Sigmoid colon (tissue), 7 donors: Measurements from ENCODE around the gene KCNAB3. TPM values are rescaled to one million over a fixed set of nuclear protein-coding genes. Genes with fewer than 3 reads are reported as not detected.

Experiments used
- DNase-seq: peaks from one replicate; pipeline ENCODE4 v3.0.0-alpha.2; 2019
- H3K27ac ChIP-seq, 4 donors: fragments of 200-600 bp; sonication (generic); one replicate each; pipeline ENCODE4 v1.5.1; 2016 to 2019; ENCODE audit warnings: mild to moderate bottlenecking in 1 of 4
- H3K27me3 ChIP-seq, 3 donors: fragments of 200-600 bp; sonication (generic); one replicate each; pipeline ENCODE4 v1.5.1; 2019; ENCODE audit warnings: mild to moderate bottlenecking in 1 of 3
- H3K36me3 ChIP-seq, 4 donors: fragments of 200-600 bp; sonication (generic); one replicate each; pipeline ENCODE4 v1.5.1; 2016 to 2019
- H3K4me1 ChIP-seq, 4 donors: fragments of 200-600 bp; sonication (generic); one replicate each; pipeline ENCODE4 v1.5.1; 2017 to 2019
- H3K4me3 ChIP-seq, 4 donors: fragments of 200-600 bp; sonication (generic); one replicate each; pipeline ENCODE4 v1.5.1; 2017 to 2019; ENCODE audit warnings: mild to moderate bottlenecking in 2 of 4, moderate library complexity in 1 of 4
- H3K9me3 ChIP-seq, 4 donors: fragments of 200-600 bp in 3 of 4; sonication (generic) in 3 of 4; one replicate each; pipeline versions ENCODE4 v1.5.1 to v1.6.1; 2013 to 2019
- EP300 ChIP-seq, 4 donors: sonication (generic); formaldehyde crosslinking; IDR thresholded peaks; one replicate each; pipeline ENCODE4 v1.6.1; 2017; ENCODE audit warnings: antibody characterized with exemption in 4 of 4
- POLR2A ChIP-seq, 2 donors: fragments of 450-650 bp; IDR thresholded peaks; one replicate each; pipeline ENCODE4 v1.6.1; 2016; ENCODE audit warnings: antibody characterized with exemption in 2 of 2, mild to moderate bottlenecking in 2 of 2, moderate library complexity in 2 of 2
- POLR2AphosphoS5 ChIP-seq, 4 donors: sonication (generic); formaldehyde crosslinking; IDR thresholded peaks; one replicate each; pipeline ENCODE4 v1.6.1; 2017; ENCODE audit warnings: antibody characterized with exemption in 4 of 4
- WGBS, 2 donors: extraction: QIAGEN DNeasy Blood & Tissue Kit; methylation state at CpG; one replicate each; pipeline ENCODE4 v1.1.7; 2013; 5-methylcytosine and 5-hydroxymethylcytosine counted together
- intact Hi-C: fragments of 100-400 bp; cut with DNase I; formaldehyde crosslinking; loops from one replicate; pipeline ENCODE4 v1.15.1; 2023
- polyA plus RNA-seq, 3 donors: library from polyadenylated mRNA; stranded (reverse); fragments of 200-250 nt; gene quantifications; one replicate each; pipeline ENCODE4 v1.2.3, GENCODE V29; 2013
- total RNA-seq, 4 donors: library from RNA; depleted of rRNA; stranded (reverse); fragments of >200 nt; gene quantifications; one replicate each; pipeline ENCODE4 v1.1.0, GENCODE V29; 2016
- TF ChIP-seq, protein P1 (sequence below), 4 experiments: fragments of 450-650 bp in 3 of 4; fragments of 200-600 bp in 1 of 4; IDR thresholded peaks; one replicate each; pipeline ENCODE4 v1.5.1; 2016 to 2019; ENCODE audit warnings: antibody characterized with exemption in 4 of 4, mild to moderate bottlenecking in 3 of 4, moderate library complexity in 2 of 4
- donor health status: healthy with polysubstance abuse.
- donor health status: Bipolar disorder and iron deficiency.
- donor health status: healthy.

KCNAB3 gene
- total RNA-seq (1 to 10 TPM in 1 of 4 donors, under 1 TPM in 2, not detected in 1; 0.54 to 2.1 (median 0.66) TPM), polyA plus RNA-seq (1 to 10 TPM in 1 of 3 donors, under 1 TPM in 2; 0.60 to 5.5 (median 0.69) TPM)

DNA sequence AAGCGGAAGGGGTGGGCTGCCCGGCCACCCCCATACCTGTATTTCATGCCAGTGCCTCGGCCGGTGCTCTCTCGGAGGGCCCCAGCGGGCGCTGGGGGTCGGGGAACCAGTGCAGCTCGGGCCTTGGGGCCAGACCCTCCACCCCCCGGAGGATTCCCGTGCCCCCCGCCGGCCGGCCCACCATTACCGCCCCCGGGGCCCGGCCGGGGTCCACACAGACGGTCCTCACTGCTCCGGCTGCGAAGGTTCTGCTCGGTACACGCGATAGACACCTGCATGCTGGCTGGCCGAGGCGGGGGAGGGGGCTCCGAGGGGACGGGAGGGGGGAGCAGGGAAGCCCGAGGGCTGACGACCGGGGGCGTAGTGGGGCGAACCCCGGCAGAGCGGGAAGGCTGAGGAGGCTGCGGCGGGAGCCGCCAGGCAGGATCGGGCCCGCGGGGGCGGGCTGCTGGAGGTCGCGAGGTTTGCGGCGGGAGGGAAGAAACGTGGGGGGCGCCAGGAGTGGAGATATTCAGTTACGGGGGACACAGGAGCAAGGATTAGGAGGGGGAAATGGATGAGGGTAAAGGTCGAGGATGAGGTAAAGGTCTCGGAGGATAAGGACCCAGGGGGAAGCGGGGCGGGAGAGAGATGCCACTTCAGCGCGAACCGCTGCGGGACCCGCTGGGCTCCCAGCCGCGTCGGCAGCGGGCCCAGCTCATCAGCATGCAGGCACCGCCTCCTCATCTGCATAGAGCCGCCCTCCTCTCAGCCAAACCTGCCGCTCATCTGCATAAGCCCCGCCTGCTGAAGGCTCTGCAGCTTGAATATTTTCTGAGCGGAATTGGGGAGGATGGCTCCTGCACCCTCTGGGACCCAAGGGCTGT lies at the start of gene KCNAB3:
Gene KCNAB3 (minus strand): TSS at position 699 of the 866 bp plus-strand sequence. CDS start 421 bp downstream, at position 278.
- no peaks in the 10 kb centered on the region for H3K36me3 ChIP-seq
- peak within 1 kb of the TSS in 3 of 4 donors; percentile 2 to 39 (median 23) for H3K4me3 ChIP-seq
- peaks cover 0 to 45% (median 33%) of the 10 kb centered on the region in 4 donors for H3K4me1 ChIP-seq
- 49 to 82% methylated on average over 67 of the region's 67 CpGs for WGBS, 2 donors
- H3K9me3 ChIP-seq = no peaks in the 10 kb centered on the region
- peak; percentile 79 for DNase-seq
- intact Hi-C loops = loop anchor here (2.0 to 5.0 kb wide), 2 partner anchors 13 to 72 kb away; partner anchors contain the start of genes CYB5D1, NAA38, RNF227 and TMEM88
- H3K27ac ChIP-seq = peak within 1 kb of the TSS in 1 of 4 donors; percentile 39
- TF ChIP-seq, protein P1, sequence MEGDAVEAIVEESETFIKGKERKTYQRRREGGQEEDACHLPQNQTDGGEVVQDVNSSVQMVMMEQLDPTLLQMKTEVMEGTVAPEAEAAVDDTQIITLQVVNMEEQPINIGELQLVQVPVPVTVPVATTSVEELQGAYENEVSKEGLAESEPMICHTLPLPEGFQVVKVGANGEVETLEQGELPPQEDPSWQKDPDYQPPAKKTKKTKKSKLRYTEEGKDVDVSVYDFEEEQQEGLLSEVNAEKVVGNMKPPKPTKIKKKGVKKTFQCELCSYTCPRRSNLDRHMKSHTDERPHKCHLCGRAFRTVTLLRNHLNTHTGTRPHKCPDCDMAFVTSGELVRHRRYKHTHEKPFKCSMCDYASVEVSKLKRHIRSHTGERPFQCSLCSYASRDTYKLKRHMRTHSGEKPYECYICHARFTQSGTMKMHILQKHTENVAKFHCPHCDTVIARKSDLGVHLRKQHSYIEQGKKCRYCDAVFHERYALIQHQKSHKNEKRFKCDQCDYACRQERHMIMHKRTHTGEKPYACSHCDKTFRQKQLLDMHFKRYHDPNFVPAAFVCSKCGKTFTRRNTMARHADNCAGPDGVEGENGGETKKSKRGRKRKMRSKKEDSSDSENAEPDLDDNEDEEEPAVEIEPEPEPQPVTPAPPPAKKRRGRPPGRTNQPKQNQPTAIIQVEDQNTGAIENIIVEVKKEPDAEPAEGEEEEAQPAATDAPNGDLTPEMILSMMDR (IDR thresholded peaks at IDR 0.05) = no peak
- TF ChIP-seq EP300 (IDR thresholded peaks at IDR 0.05) (no peak), POLR2AphosphoS5 (IDR thresholded peaks at IDR 0.05) (no peak), POLR2A (IDR thresholded peaks at IDR 0.05) (no peak)
- H3K27me3 ChIP-seq = peaks cover 0 to 20% (median 9%) of the 10 kb centered on the region in 3 donors

DNA sequence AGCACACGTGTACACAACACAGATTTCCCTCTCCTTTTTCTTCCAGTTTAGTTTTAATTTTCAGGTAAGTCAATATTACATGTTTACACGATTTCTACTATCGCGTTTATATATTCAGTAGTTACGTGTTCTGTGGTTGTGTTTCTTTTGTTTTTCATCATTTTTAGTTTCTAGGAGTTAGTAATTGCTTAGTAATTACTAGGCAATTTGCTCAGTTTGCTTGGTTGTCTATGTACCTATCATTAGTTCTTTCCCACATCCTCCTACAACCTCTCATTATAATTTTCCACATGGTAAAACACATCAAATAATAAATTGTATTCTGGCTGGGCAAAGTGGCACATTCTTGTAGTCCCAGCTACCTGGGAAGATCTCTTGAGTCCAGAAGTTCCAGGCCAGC lies 48.1 kb upstream of the KCNAB3 start:
- 87 to 88% methylated on average over 5 of the region's 5 CpGs for WGBS, 2 donors
- no peak overlapping the region for H3K27ac ChIP-seq
- no peaks in the 10 kb centered on the region for H3K36me3 ChIP-seq
- no peak for DNase-seq
- no peak overlapping the region for H3K4me3 ChIP-seq
- no peaks in the 10 kb centered on the region for H3K4me1 ChIP-seq
- peaks cover 0 to 9% (median 5%) of the 10 kb centered on the region in 4 donors for H3K9me3 ChIP-seq
- intact Hi-C loops = no loop called here
- TF ChIP-seq POLR2AphosphoS5 (IDR thresholded peaks at IDR 0.05) = no peak
- TF ChIP-seq, protein P1 (IDR thresholded peaks at IDR 0.05) = no peak
- no peak for TF ChIP-seq EP300 (IDR thresholded peaks at IDR 0.05)
- TF ChIP-seq POLR2A (IDR thresholded peaks at IDR 0.05) = no peak
- no peaks in the 10 kb centered on the region for H3K27me3 ChIP-seq

DNA sequence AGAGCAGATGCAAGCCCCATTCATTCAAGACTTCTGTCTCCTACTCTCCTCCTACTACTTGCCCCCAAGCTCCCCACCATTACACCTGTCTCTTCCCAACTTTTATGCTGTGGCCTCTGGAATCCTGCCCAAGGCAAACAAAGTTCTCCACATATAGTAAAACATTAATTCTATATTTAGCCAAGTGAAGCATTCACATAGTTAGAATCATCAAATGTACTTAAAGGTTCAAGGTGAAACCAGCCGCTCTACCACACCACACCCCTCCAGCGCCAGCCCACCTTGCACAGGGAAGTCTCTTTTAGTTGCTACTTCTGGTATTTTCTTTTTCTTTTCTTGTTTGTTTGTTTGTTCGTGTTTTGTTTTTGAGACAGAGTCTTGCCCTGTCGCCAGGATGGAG lies 47.4 kb upstream of the KCNAB3 start:
- 26 to 71% methylated on average over 4 of the region's 4 CpGs for WGBS, 2 donors
- Histone ChIP-seq H3K27me3 (no peaks in the 10 kb centered on the region), H3K4me1 (no peaks in the 10 kb centered on the region), H3K36me3 (no peaks in the 10 kb centered on the region), H3K4me3 (no peak overlapping the region), H3K27ac (no peak overlapping the region), H3K9me3 (peaks cover 0 to 9% (median 5%) of the 10 kb centered on the region in 4 donors)
- TF ChIP-seq, protein P1 (IDR thresholded peaks at IDR 0.05) = no peak
- TF ChIP-seq EP300 (IDR thresholded peaks at IDR 0.05) = no peak
- TF ChIP-seq POLR2AphosphoS5 (IDR thresholded peaks at IDR 0.05) = no peak
- TF ChIP-seq POLR2A (IDR thresholded peaks at IDR 0.05) = no peak
- peak; percentile 43 for DNase-seq
- intact Hi-C loops = no loop called here

DNA sequence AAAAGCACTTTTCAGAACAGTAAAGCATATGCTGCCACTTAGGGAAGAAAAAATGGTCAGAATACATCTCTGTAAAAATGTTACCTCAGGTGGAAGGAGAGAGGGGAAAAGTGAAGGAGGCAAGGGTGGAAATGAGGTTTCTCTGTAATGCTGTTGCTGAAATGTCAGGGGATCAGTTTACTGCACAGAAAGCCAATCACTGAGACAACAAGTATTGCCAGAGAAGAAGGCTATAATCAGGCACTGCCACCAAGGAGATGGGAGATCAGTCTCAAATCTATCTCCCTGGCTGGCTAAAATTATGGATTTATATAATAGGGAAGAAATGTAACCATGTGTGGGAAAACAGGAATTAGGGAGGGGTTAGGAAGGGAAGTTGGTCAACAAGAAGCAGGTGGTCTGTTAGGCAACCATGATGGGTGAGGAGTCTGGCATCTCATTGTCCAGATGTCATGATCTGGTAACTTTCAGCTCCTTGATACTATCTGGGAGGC lies 45.0 kb upstream of the KCNAB3 start:
- Histone ChIP-seq H3K4me1 (no peaks in the 10 kb centered on the region), H3K27me3 (no peaks in the 10 kb centered on the region), H3K27ac (no peak overlapping the region), H3K4me3 (no peak overlapping the region), H3K9me3 (peaks cover 0 to 9% (median 5%) of the 10 kb centered on the region in 4 donors), H3K36me3 (no peaks in the 10 kb centered on the region)
- intact Hi-C loops = no loop called here
- no peak for DNase-seq
- TF ChIP-seq EP300 (IDR thresholded peaks at IDR 0.05) (no peak), POLR2A (IDR thresholded peaks at IDR 0.05) (no peak), POLR2AphosphoS5 (IDR thresholded peaks at IDR 0.05) (no peak)
- TF ChIP-seq, protein P1 (IDR thresholded peaks at IDR 0.05) = no peak
